GM23338 (cell line): Measurements from ENCODE around the gene ZFYVE28. TPM values are rescaled to one million over a fixed set of nuclear protein-coding genes. Genes with fewer than 3 reads are reported as not detected.

Source experiments
- ATAC-seq: fragments of 200-7000 bp; cut with Tn5 transposase; 3 replicates; pipeline ENCODE4 v1.9.1; 2020
- DNase-seq: peaks from one replicate; pipeline ENCODE4 v3.0.0-alpha.2; 2015; ENCODE audit warnings: low spot score
- H2AFZ ChIP-seq: fragments of 200-600 bp; sonication (generic); 2 replicates; pipeline ENCODE4 v1.8.0; 2016; ENCODE audit warnings: antibody characterized with exemption, mild to moderate bottlenecking, moderate library complexity
- H3F3A ChIP-seq: fragments of 200-600 bp; sonication (generic); replicated peaks from 2 replicates; pipeline ENCODE4 v1.8.0; 2017; ENCODE audit warnings: antibody characterized with exemption, mixed run types, low read depth
- H3K27ac ChIP-seq: fragments of 200-600 bp; sonication (generic); 2 replicates; pipeline ENCODE4 v1.6.1; 2016; ENCODE audit warnings: low read depth
- H3K27me3 ChIP-seq: fragments of 200-600 bp; sonication (generic); 2 replicates; pipeline ENCODE4 v1.8.0; 2016; ENCODE audit warnings: mild to moderate bottlenecking, mixed run types, moderate library complexity; ENCODE audit not compliant: insufficient read depth
- H3K36me3 ChIP-seq: fragments of 200-600 bp; sonication (generic); 2 replicates; pipeline ENCODE4 v1.8.0; 2016; ENCODE audit warnings: mild to moderate bottlenecking; ENCODE audit not compliant: insufficient read depth
- H3K4me1 ChIP-seq: fragments of 200-600 bp; sonication (generic); 2 replicates; pipeline ENCODE4 v1.8.0; 2016; ENCODE audit warnings: mild to moderate bottlenecking, moderate library complexity; ENCODE audit not compliant: insufficient read depth
- H3K4me2 ChIP-seq: fragments of 200-600 bp; sonication (generic); 2 replicates; pipeline ENCODE4 v1.7.1; 2017; ENCODE audit warnings: mixed run types
- H3K4me3 ChIP-seq: fragments of 200-600 bp; sonication (generic); 2 replicates; pipeline ENCODE4 v1.6.1; 2016; ENCODE audit warnings: mixed run types
- H3K79me2 ChIP-seq: fragments of 200-600 bp; sonication (generic); replicated peaks from 2 replicates; pipeline ENCODE4 v1.8.0; 2017; ENCODE audit warnings: mild to moderate bottlenecking; ENCODE audit not compliant: insufficient read depth
- H3K9me2 ChIP-seq: fragments of 200-600 bp; sonication (generic); 2 replicates; pipeline ENCODE4 v1.8.0; 2017; ENCODE audit not compliant: insufficient read depth
- H4K20me1 ChIP-seq: fragments of 200-600 bp; sonication (generic); replicated peaks from 2 replicates; pipeline ENCODE4 v1.8.0; 2017; ENCODE audit warnings: mild to moderate bottlenecking; ENCODE audit not compliant: insufficient read depth
- H3K27ac Mint-ChIP-seq: 2 replicates; pipeline ENCODE4 v1.8.0; 2020; ENCODE audit warnings: inconsistent platforms, mild to moderate bottlenecking, moderate library complexity, mixed read lengths
- H3K27me3 Mint-ChIP-seq: 3 replicates; pipeline ENCODE4 v1.8.0; 2022; ENCODE audit warnings: low read depth, mild to moderate bottlenecking, moderate library complexity, mixed read lengths, inconsistent platforms; ENCODE audit not compliant: insufficient read depth, poor library complexity
- H3K36me3 Mint-ChIP-seq: 3 replicates; pipeline ENCODE4 v1.8.0; 2021; ENCODE audit warnings: low read depth, mild to moderate bottlenecking, inconsistent platforms, moderate library complexity, mixed read lengths
- H3K4me1 Mint-ChIP-seq: 3 replicates; pipeline ENCODE4 v1.8.0; 2020; ENCODE audit warnings: mild to moderate bottlenecking, inconsistent platforms, mixed read lengths
- H3K4me3 Mint-ChIP-seq: 3 replicates; pipeline ENCODE4 v1.8.0; 2021; ENCODE audit warnings: moderate library complexity, mild to moderate bottlenecking, inconsistent platforms, mixed read lengths
- H3K9me3 Mint-ChIP-seq: 3 replicates; pipeline ENCODE4 v1.8.0; 2020; ENCODE audit warnings: moderate library complexity, mild to moderate bottlenecking, inconsistent platforms, mixed read lengths
- CREB1 ChIP-seq: fragments of 250-450 bp; sonication (Bioruptor Pico); IDR thresholded peaks from 2 replicates; pipeline ENCODE4 v1.5.0; 2020; ENCODE audit warnings: low read depth, mild to moderate bottlenecking, moderate library complexity
- EZH2phosphoT487 ChIP-seq: fragments of 200-600 bp; sonication (generic); IDR thresholded peaks from one replicate; pipeline ENCODE4 v1.8.1; 2018; ENCODE audit warnings: antibody characterized with exemption; ENCODE audit not compliant: unreplicated experiment
- JUNB ChIP-seq: IDR thresholded peaks from one replicate; pipeline ENCODE4 v1.6.1; 2016; ENCODE audit warnings: antibody characterized with exemption; ENCODE audit not compliant: unreplicated experiment
- ZNF114 ChIP-seq: fragments of 250-450 bp; sonication (Bioruptor Pico); IDR thresholded peaks from 2 replicates; pipeline ENCODE4 v1.5.0; 2020; ENCODE audit warnings: mild to moderate bottlenecking, moderate library complexity
- polyA plus RNA-seq: library from polyadenylated mRNA; unstranded; fragments of >200 nt; fragmentation: Nextera tagmentation; extraction: Ambion mirVana; gene quantifications from 2 replicates; pipeline ENCODE4 v1.2.1, GENCODE V29; 2016
- total RNA-seq: library from RNA; depleted of rRNA; stranded (reverse); fragments of >200 nt; shearing (Covaris generic); gene quantifications from 2 replicates; pipeline ENCODE4 v1.2.3, GENCODE V29; 2014
- TF ChIP-seq, protein P1 (sequence below), 2 experiments: fragments of 200-600 bp in 1 of 2; sonication (generic) in 1 of 2; conservative IDR thresholded peaks; 2 replicates each; pipeline versions ENCODE4 v1.5.1 to v1.6.1; 2016 to 2017; ENCODE audit warnings: antibody characterized with exemption in 2 of 2, low read depth in 2 of 2, mild to moderate bottlenecking in 2 of 2, moderate library complexity in 1 of 2
- TF ChIP-seq, protein P2 (sequence below): IDR thresholded peaks from one replicate; pipeline ENCODE4 v1.6.1; 2018; ENCODE audit warnings: antibody characterized with exemption; ENCODE audit not compliant: unreplicated experiment
- TF ChIP-seq, protein P3 (sequence below): fragments of 250-450 bp; sonication (Bioruptor Pico); IDR thresholded peaks from 2 replicates; pipeline ENCODE4 v1.5.0; 2020; ENCODE audit warnings: mild to moderate bottlenecking, moderate library complexity

ZFYVE28 gene
- total and polyA plus RNA-seq, 2 experiments from 2014 or later, result 2.6 to 4.6 TPM

DNA sequence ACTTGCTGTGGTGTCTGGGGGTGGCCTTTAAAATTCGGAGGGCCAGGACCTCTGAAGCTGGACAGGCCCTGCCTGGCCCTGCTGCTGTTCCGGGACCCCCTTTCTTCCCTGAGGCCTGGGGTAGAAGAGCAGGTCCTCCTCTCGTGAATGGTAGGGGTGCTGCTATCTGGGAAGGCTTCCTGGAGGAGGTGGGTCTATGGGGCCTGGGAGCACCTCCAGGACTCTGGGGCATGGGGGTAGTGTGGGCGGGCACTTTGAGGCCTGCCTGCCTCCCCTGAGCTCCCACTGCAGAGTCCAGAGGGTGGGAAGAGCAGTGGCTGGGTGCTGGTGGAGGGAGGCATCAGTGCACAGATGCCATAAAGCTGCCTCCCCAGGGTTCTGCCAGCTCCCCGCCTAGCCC is 151.6 kb downstream of the ZFYVE28 start:
- no peaks in the 10 kb centered on the region for H3K79me2 ChIP-seq
- H3K9me2 ChIP-seq, result no peaks in the 10 kb centered on the region
- Mint-ChIP-seq H3K36me3 (no peaks in the 10 kb centered on the region; the same call in 2 of the 3 replicates), H3K27ac (no peak overlapping the region), H3K27me3 (peaks cover 3% of the 10 kb centered on the region), H3K4me1 (peaks cover 24% of the 10 kb centered on the region), H3K9me3 (no peaks in the 10 kb centered on the region), H3K4me3 (no peak overlapping the region)
- H2AFZ ChIP-seq, result no peak overlapping the region
- no peak overlapping the region for H3K4me2 ChIP-seq
- H3K36me3 ChIP-seq, result no peaks in the 10 kb centered on the region
- no peak for ATAC-seq
- TF ChIP-seq, protein P1, sequence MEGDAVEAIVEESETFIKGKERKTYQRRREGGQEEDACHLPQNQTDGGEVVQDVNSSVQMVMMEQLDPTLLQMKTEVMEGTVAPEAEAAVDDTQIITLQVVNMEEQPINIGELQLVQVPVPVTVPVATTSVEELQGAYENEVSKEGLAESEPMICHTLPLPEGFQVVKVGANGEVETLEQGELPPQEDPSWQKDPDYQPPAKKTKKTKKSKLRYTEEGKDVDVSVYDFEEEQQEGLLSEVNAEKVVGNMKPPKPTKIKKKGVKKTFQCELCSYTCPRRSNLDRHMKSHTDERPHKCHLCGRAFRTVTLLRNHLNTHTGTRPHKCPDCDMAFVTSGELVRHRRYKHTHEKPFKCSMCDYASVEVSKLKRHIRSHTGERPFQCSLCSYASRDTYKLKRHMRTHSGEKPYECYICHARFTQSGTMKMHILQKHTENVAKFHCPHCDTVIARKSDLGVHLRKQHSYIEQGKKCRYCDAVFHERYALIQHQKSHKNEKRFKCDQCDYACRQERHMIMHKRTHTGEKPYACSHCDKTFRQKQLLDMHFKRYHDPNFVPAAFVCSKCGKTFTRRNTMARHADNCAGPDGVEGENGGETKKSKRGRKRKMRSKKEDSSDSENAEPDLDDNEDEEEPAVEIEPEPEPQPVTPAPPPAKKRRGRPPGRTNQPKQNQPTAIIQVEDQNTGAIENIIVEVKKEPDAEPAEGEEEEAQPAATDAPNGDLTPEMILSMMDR (conservative IDR thresholded peaks at IDR 0.05; ENCODE audit: low read depth in 2 of 2), result no peak
- no peak for TF ChIP-seq CREB1
- TF ChIP-seq ZNF114 (CRISPR knock-in tag), result no peak
- no peak for TF ChIP-seq EZH2phosphoT487
- TF ChIP-seq, protein P2, sequence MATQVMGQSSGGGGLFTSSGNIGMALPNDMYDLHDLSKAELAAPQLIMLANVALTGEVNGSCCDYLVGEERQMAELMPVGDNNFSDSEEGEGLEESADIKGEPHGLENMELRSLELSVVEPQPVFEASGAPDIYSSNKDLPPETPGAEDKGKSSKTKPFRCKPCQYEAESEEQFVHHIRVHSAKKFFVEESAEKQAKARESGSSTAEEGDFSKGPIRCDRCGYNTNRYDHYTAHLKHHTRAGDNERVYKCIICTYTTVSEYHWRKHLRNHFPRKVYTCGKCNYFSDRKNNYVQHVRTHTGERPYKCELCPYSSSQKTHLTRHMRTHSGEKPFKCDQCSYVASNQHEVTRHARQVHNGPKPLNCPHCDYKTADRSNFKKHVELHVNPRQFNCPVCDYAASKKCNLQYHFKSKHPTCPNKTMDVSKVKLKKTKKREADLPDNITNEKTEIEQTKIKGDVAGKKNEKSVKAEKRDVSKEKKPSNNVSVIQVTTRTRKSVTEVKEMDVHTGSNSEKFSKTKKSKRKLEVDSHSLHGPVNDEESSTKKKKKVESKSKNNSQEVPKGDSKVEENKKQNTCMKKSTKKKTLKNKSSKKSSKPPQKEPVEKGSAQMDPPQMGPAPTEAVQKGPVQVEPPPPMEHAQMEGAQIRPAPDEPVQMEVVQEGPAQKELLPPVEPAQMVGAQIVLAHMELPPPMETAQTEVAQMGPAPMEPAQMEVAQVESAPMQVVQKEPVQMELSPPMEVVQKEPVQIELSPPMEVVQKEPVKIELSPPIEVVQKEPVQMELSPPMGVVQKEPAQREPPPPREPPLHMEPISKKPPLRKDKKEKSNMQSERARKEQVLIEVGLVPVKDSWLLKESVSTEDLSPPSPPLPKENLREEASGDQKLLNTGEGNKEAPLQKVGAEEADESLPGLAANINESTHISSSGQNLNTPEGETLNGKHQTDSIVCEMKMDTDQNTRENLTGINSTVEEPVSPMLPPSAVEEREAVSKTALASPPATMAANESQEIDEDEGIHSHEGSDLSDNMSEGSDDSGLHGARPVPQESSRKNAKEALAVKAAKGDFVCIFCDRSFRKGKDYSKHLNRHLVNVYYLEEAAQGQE, result no peak
- no peak for TF ChIP-seq JUNB
- TF ChIP-seq, protein P3, sequence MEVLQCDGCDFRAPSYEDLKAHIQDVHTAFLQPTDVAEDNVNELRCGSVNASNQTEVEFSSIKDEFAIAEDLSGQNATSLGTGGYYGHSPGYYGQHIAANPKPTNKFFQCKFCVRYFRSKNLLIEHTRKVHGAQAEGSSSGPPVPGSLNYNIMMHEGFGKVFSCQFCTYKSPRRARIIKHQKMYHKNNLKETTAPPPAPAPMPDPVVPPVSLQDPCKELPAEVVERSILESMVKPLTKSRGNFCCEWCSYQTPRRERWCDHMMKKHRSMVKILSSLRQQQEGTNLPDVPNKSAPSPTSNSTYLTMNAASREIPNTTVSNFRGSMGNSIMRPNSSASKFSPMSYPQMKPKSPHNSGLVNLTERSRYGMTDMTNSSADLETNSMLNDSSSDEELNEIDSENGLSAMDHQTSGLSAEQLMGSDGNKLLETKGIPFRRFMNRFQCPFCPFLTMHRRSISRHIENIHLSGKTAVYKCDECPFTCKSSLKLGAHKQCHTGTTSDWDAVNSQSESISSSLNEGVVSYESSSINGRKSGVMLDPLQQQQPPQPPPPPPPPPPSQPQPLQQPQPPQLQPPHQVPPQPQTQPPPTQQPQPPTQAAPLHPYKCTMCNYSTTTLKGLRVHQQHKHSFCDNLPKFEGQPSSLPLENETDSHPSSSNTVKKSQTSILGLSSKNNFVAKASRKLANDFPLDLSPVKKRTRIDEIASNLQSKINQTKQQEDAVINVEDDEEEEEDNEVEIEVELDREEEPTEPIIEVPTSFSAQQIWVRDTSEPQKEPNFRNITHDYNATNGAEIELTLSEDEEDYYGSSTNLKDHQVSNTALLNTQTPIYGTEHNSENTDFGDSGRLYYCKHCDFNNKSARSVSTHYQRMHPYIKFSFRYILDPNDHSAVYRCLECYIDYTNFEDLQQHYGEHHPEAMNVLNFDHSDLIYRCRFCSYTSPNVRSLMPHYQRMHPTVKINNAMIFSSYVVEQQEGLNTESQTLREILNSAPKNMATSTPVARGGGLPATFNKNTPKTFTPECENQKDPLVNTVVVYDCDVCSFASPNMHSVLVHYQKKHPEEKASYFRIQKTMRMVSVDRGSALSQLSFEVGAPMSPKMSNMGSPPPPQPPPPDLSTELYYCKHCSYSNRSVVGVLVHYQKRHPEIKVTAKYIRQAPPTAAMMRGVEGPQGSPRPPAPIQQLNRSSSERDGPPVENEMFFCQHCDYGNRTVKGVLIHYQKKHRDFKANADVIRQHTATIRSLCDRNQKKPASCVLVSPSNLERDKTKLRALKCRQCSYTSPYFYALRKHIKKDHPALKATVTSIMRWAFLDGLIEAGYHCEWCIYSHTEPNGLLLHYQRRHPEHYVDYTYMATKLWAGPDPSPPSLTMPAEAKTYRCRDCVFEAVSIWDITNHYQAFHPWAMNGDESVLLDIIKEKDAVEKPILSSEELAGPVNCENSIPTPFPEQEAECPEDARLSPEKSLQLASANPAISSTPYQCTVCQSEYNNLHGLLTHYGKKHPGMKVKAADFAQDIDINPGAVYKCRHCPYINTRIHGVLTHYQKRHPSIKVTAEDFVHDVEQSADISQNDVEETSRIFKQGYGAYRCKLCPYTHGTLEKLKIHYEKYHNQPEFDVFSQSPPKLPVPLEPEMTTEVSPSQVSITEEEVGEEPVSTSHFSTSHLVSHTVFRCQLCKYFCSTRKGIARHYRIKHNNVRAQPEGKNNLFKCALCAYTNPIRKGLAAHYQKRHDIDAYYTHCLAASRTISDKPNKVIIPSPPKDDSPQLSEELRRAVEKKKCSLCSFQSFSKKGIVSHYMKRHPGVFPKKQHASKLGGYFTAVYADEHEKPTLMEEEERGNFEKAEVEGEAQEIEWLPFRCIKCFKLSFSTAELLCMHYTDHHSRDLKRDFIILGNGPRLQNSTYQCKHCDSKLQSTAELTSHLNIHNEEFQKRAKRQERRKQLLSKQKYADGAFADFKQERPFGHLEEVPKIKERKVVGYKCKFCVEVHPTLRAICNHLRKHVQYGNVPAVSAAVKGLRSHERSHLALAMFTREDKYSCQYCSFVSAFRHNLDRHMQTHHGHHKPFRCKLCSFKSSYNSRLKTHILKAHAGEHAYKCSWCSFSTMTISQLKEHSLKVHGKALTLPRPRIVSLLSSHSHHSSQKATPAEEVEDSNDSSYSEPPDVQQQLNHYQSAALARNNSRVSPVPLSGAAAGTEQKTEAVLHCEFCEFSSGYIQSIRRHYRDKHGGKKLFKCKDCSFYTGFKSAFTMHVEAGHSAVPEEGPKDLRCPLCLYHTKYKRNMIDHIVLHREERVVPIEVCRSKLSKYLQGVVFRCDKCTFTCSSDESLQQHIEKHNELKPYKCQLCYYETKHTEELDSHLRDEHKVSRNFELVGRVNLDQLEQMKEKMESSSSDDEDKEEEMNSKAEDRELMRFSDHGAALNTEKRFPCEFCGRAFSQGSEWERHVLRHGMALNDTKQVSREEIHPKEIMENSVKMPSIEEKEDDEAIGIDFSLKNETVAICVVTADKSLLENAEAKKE (CRISPR knock-in tag), result no peak
- H3K27ac ChIP-seq, result no peak overlapping the region
- H3K27me3 ChIP-seq, result 0 out of 2 replicates have a peak, but pooled peaks cover 4% of the 10 kb centered on the region
- no peak for DNase-seq
- peaks cover 9% of the 10 kb centered on the region for H3K4me1 ChIP-seq
- H3F3A ChIP-seq, result no peaks in the 10 kb centered on the region
- H3K4me3 ChIP-seq, result no peak overlapping the region
- H4K20me1 ChIP-seq, result no peaks in the 10 kb centered on the region
